HepG2 (cell line): ENCODE measurements around the gene MEX3D.

Experiments
- ARID3A ChIP-seq: IDR thresholded peaks from 2 replicates; pipeline ENCODE4 v1.6.1; 2012; ENCODE audit warnings: low read depth, low read length, improper control_type of control experiment
- CTCF ChIP-seq: sonication (generic); formaldehyde crosslinking; IDR thresholded peaks from 2 replicates; pipeline ENCODE4 v1.5.0; 2020; ENCODE audit warnings: mild to moderate bottlenecking, missing genetic modification reagents, moderate library complexity
- LCORL ChIP-seq, 2 experiments: fragments of 450-650 bp in 1 of 2; sonication (generic) in 1 of 2; formaldehyde crosslinking in 1 of 2; IDR thresholded peaks; 2 replicates each; pipeline versions ENCODE4 v1.5.0 to v1.6.1; 2017 to 2020; ENCODE audit warnings: antibody characterized with exemption in 1 of 2, missing genetic modification reagents in 1 of 2
- ZNF678 ChIP-seq: sonication (generic); formaldehyde crosslinking; IDR thresholded peaks from 2 replicates; pipeline ENCODE4 v1.4.0; 2020; ENCODE audit warnings: mild to moderate bottlenecking, missing genetic modification reagents

- no peak for TF ChIP-seq ZNF678
- TF ChIP-seq ARID3A, result no peak
- TF ChIP-seq LCORL (IDR thresholded peaks at IDR 0.05), result no peak
- no peak for TF ChIP-seq LCORL (CRISPR knock-in tag; IDR thresholded peaks at IDR 0.05)
- no peak for TF ChIP-seq CTCF (CRISPR knock-in tag)
Measured at GRCh38 chr19:1602091-1602707, 34.1 kb upstream of the MEX3D start.
